NCI-H1694 (cell line): ENCODE data around the gene CATSPERB.
"Not testable (repeated sequence)": the region's sequence is repeated elsewhere in the genome, so short reads cannot be mapped to it uniquely, and the experiment has no call there.

Experiments used
- DNase-seq: peaks from one replicate; lab custom pipeline; 2025; lab: John Stamatoyannopoulos, UW

CATSPERB gene

DNA sequence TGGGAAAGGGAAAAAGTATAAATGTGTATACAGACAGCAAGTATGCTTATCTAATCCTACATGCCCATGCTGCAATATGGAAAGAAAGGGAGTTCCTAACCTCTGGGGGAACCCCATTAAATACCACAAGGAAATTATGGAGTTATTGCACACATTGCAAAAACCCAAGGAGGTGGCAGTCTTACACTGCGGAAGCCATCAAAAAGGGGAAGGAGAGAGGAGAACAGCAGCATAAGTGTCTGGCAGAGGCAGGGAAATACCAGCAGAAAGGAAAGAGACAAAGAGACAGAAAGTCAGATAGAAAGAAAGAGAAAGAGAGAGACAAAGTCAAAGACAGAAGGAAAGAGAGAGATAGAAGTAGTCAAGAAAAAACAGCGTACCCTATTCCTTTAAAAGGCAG is 64.8 kb downstream of the CATSPERB start:
- DNase-seq: not testable (repeated sequence)

- no peak for DNase-seq
Measured at GRCh38 chr14:91660790-91661189, 71.1 kb downstream of the CATSPERB start.

- no peak for DNase-seq
Measured at GRCh38 chr14:91654836-91655235, 77.0 kb downstream of the CATSPERB start.

DNA sequence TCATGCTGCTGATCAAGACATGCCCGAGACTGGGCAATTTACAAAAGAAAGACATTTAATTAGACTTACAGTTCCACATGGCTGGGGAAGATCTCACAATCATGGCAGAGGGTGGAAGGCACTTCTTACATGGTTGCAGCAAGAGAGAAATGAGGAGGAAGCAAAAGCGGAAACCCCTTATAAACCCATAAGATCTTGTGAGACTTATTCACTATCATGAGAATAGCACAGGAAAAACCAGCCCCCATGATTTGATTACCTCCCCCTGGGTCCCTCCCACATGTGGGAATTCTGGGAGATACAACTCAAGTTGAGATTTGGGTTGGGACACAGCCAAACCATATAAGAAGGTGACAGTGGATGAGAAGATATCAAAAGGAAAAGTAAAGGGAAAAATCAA is 78.4 kb downstream of the CATSPERB start:
- no peak for DNase-seq

GRCh38 chr14:91649930-91650329 is 82.0 kb downstream of the CATSPERB start:
- peak; percentile 32 for DNase-seq

- no peak for DNase-seq
Measured at GRCh38 chr14:91647856-91648255, 84.0 kb downstream of the CATSPERB start.

GRCh38 chr14:91636604-91637003 is 95.3 kb downstream of the CATSPERB start:
- DNase-seq: no peak

DNA sequence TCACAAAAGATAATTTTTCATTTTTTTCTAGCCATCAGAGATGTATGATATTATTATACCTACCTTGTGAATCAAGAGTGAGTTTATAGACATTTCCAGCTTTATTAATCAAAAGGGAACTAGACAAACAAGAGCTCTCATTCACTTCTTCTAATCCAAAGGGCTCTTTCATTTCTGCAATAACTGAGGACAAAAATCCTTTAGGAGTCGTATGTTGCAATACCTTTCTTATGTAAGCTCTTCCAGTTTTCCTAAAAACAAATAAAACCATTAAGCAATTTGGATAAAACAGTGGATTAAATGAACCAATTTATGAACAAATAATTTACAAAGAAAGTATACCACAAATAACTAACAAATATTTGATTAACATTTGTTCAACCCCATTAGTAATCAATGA is 107.1 kb downstream of the CATSPERB start:
- DNase-seq: no peak

GRCh38 chr14:91614187-91614586 is 117.7 kb downstream of the CATSPERB start:
- DNase-seq: no peak

DNA sequence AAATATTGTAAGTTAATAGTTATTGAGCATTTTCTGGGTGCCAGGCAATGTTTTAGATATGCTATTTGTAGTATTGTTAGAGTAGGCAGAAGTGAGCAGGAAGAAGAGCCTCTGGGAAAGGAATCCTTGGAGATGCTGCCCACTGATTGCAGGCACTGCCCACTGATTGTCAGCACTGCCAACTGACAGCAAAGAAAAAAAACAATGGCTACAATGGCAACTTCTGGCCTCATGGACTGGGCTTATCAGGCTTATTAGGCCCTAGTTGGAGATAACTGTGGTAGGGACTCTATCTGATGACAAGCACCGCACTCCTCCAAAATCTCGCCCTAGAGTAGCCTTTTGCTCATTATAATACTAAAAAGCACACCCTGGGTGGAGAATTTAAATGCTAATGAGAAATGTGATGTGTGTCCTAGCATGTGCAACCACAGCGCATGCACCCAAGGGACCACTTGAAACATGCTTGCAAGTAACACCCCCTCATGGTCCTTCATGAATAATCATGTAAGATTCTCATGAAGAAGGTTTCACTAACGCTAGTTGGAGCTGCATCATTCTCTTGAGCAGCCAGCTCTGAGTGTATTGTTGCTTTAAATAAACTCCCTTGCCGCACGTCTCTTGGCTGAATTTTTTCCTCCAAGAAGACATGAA is 118.3 kb downstream of the CATSPERB start:
- no peak for DNase-seq

DNA sequence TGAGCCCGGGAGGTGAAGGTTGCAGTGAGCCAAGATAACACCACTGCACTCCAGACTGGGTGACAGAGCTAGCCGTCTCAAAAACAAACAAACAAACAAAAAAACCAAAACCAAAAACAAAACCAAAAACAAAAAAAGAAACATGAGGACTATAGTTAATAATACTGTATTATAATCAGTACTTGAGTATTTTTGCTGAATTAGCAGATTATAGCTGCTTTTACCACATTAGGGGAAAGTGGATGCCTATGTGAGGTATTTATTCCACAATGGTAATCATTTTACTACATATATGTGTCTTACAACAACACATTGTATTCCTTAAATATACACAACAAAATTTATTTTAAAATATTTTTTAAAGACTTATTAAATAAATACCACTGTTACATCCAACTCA is 120.4 kb downstream of the CATSPERB start:
- DNase-seq: no peak

DNA sequence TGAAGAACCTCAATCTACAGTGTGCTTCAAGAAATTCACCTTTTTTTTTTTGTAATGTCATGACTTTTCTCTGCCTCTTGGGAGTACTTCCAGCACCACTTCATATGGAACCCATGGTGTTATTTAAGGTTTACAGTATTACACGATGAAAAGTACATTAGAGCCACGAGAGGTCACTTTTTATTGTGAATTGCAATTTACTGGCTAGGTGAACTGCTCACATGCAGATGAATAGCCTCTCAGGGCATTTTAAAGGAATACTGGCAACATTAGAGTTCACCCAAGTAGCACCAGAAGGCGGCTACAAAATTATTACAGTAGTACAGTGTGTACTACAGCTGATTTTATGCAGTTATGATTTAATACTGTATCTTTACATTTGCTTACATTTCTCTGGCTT is 122.7 kb downstream of the CATSPERB start:
- no peak for DNase-seq

DNA sequence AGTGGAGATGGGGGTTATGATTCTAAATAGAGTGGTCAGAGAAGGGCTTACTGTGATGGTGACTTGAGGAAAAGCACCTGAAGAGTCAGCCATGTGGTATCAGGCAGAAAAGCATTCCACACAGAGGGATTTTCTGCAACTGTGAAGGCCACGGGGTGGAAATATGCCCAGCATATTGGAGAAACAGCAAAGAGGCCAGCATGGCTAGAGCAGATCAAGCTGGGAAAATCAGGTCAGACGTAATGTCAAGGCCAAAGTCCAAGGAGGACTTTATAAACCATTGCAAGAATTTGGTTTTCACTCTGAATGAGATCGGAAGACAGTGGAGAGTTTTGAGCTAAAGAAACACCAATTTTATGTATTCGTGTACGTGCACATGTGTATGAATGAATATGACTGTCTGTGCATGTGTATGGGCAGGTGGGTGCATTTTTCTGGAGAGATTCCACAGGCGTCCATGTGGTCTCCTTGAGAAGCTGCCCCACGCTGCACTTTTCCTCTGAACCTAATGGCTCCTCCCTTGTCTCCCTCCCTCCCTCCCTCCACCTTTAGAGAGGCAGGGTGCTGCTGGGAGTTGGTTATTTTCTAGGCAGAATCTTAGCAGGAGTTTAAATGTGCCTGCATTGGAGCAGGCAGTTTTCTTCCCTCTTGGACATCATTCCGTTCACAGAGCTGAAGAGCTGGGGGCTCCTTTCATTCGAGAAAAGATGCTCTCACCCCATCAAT is 124.4 kb downstream of the CATSPERB start:
- DNase-seq: no peak

- no peak for DNase-seq
Measured at GRCh38 chr14:91606851-91607250, 125.0 kb downstream of the CATSPERB start.

DNA sequence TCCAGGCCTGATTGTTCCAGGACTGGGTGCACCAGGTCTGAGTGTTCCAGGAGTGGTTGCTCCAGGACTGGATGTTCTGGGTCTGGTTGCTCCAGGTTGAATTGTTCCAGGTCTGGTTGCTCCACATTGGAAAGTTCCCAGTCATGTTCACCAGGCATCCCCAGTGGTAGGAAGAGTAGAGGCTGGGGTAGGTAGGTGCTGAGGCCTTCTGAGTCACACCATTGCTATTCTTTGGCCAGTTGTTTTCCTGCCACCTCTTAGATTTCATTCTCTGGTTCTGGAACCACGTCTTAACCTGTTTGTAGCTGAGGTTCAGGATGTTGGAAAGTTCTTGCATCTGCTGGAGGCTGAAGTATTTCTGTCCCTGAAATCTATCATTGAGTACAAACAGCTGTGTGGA is 127.3 kb downstream of the CATSPERB start:
- not testable (repeated sequence) for DNase-seq

GRCh38 chr14:91599994-91600393 is 131.9 kb downstream of the CATSPERB start:
- DNase-seq: no peak

GRCh38 chr14:91595736-91596135 is 136.2 kb downstream of the CATSPERB start:
- DNase-seq: no peak

DNA sequence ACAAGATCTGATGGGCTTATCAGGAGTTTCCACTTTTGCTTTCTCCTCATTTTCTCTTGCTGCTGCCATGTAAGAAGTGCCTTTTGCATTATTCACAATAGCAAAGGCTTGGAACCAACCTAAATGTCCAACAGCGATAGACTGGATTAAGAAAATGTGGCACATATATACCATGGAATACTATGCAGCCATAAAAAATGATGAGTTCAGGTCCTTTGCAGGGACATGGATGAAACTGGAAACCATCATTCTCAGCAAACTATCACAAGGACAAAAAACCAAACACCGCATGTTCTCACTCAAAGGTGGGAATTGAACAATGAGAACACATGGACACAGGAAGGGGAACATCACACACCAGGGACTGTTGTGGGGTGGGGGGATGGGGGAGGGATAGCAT is 137.9 kb downstream of the CATSPERB start:
- not testable (repeated sequence) for DNase-seq

GRCh38 chr14:91586410-91586809 is 145.5 kb downstream of the CATSPERB start:
- DNase-seq: no peak

GRCh38 chr14:91585856-91586255 is 146.0 kb downstream of the CATSPERB start:
- no peak for DNase-seq

DNA sequence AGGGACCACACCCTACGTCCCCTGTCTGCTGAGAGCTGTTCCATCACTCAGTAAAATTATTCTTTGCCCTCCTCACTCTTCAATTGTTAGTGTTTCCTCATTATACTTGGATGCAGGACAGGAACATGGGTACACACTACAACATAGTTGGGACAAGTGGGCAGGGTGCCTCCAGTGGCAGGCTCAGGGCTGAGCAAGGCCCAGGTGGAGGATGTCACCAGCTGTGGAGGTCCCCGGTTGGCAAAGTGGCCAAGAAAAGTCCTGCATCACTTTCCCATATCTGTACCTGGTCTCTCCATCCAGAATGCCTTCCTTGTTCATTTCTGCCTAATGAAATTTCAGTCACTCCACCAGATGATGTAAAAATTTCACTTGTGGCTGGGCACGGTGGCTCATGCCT is 149.1 kb downstream of the CATSPERB start:
- no peak for DNase-seq

GRCh38 chr14:91580876-91581577 is 150.9 kb downstream of the CATSPERB start:
- DNase-seq: no peak

GRCh38 chr14:91577632-91578233 is 154.2 kb downstream of the CATSPERB start:
- DNase-seq: no peak
